ENCODE data around the gene YES1. TPM values are rescaled to one million over a fixed set of nuclear protein-coding genes. Genes with fewer than 3 reads are reported as not detected.
A peak's percentile ranks its signal among the peaks of the same experiment; 100 is the strongest.

YES1 gene
- polyA plus RNA-seq, 1 experiment: 11.3 TPM

GRCh38 chr18:848062-848861 is 36.2 kb upstream of the YES1 start:
- Histone ChIP-seq H3K36me3 (ENCODE audit: control insufficient read depth, insufficient read depth, low read length) (no peaks in the 10 kb centered on the region), H3K27me3 (ENCODE audit: control insufficient read depth, insufficient read depth, low read length) (no peaks in the 10 kb centered on the region), H3K4me3 (ENCODE audit: low read depth, low read length) (no peak overlapping the region)
- ChIA-PET CTCF (interaction anchor here (0.7 to 2.2 kb wide), 7 partner anchors 8 to 224 kb away, joined by 3 to 9 read pairs (median 3); no protein-coding TSS in a partner anchor), POLR2A (no interaction called here)
- DNase-seq (ENCODE audit: low read depth): no peak
- TF ChIP-seq CTCF (IDR thresholded peaks at IDR 0.05; ENCODE audit: insufficient read depth, low read depth, low read length): no peak

GRCh38 chr18:845152-845819 is 33.2 kb upstream of the YES1 start:
- Histone ChIP-seq H3K4me3 (ENCODE audit: low read depth, low read length) (no peak overlapping the region), H3K27me3 (ENCODE audit: control insufficient read depth, insufficient read depth, low read length) (no peaks in the 10 kb centered on the region), H3K36me3 (ENCODE audit: control insufficient read depth, insufficient read depth, low read length) (no peaks in the 10 kb centered on the region)
- ChIA-PET POLR2A (no interaction called here), CTCF (interaction anchor here (1.1 to 1.4 kb wide), 2 partner anchors 15 to 221 kb away, joined by 3 to 4 read pairs; no protein-coding TSS in a partner anchor)
- no peak for TF ChIP-seq CTCF (IDR thresholded peaks at IDR 0.05; ENCODE audit: insufficient read depth, low read depth, low read length)
- DNase-seq (ENCODE audit: low read depth): peak; percentile 50

- TF ChIP-seq CTCF (IDR thresholded peaks at IDR 0.05; ENCODE audit: insufficient read depth, low read depth, low read length): no peak
- Histone ChIP-seq H3K36me3 (ENCODE audit: control insufficient read depth, insufficient read depth, low read length) (no peaks in the 10 kb centered on the region), H3K4me3 (ENCODE audit: low read depth, low read length) (no peak overlapping the region), H3K27me3 (ENCODE audit: control insufficient read depth, insufficient read depth, low read length) (no peaks in the 10 kb centered on the region)
- POLR2A ChIA-PET: no interaction called here
- DNase-seq (ENCODE audit: low read depth): no peak
- CTCF ChIA-PET: interaction anchor here (0.6 to 4.2 kb wide), 2 partner anchors 11 to 15 kb away, joined by 5 to 42 read pairs; no protein-coding TSS in a partner anchor
Measured at GRCh38 chr18:841647-842370, 29.8 kb upstream of the YES1 start.

GRCh38 chr18:840516-840915 is 28.5 kb upstream of the YES1 start:
- POLR2A ChIA-PET: no interaction called here
- Histone ChIP-seq H3K27me3 (ENCODE audit: control insufficient read depth, insufficient read depth, low read length) (no peaks in the 10 kb centered on the region), H3K36me3 (ENCODE audit: control insufficient read depth, insufficient read depth, low read length) (no peaks in the 10 kb centered on the region), H3K4me3 (ENCODE audit: low read depth, low read length) (no peak overlapping the region)
- TF ChIP-seq CTCF (IDR thresholded peaks at IDR 0.05; ENCODE audit: insufficient read depth, low read depth, low read length): no peak
- no peak for DNase-seq (ENCODE audit: low read depth)
- CTCF ChIA-PET: interaction anchor here (0.9 to 4.2 kb wide), 8 partner anchors 8 to 217 kb away, joined by 3 to 65 read pairs (median 7); no protein-coding TSS in a partner anchor

GRCh38 chr18:840023-840408 is 28.0 kb upstream of the YES1 start:
- ChIA-PET CTCF (interaction anchor here (0.6 to 4.2 kb wide), 29 partner anchors 8 to 1714 kb away, joined by 3 to 65 read pairs (median 4); partner anchors contain the start of genes ENOSF1 and THOC1), POLR2A (no interaction called here)
- Histone ChIP-seq H3K27me3 (ENCODE audit: control insufficient read depth, insufficient read depth, low read length) (no peaks in the 10 kb centered on the region), H3K36me3 (ENCODE audit: control insufficient read depth, insufficient read depth, low read length) (no peaks in the 10 kb centered on the region), H3K4me3 (ENCODE audit: low read depth, low read length) (no peak overlapping the region)
- no peak for TF ChIP-seq CTCF (IDR thresholded peaks at IDR 0.05; ENCODE audit: insufficient read depth, low read depth, low read length)
- DNase-seq (ENCODE audit: low read depth): no peak

All from BJ (cell line).